HG03558 (cell line): ENCODE results near the gene BMP7.
"Not testable (repeated sequence)": the region's sequence is repeated elsewhere in the genome, so short reads cannot be mapped to it uniquely, and the experiment has no call there.

Experiments
- ATAC-seq: cut with Tn5 transposase; IDR thresholded peaks from one replicate; pipeline ENCODE4 v1.9.1; 2021; ENCODE audit warnings: moderate number of reproducible peaks; ENCODE audit not compliant: unreplicated experiment; ENCODE audit errors: extremely low read depth

BMP7 gene

GRCh38 chr20:57159945-57160610 lies 106.4 kb downstream of the BMP7 start:
- ATAC-seq = no peak

GRCh38 chr20:57159193-57159851 lies 107.1 kb downstream of the BMP7 start:
- no peak for ATAC-seq

- ATAC-seq = no peak
Observed at GRCh38 chr20:57158474-57158873, 108.0 kb downstream of the BMP7 start.

- not testable (repeated sequence) for ATAC-seq
Observed at GRCh38 chr20:57157787-57158186, 108.7 kb downstream of the BMP7 start.

GRCh38 chr20:57157106-57157691 lies 109.2 kb downstream of the BMP7 start:
- ATAC-seq = no peak

- ATAC-seq = no peak
Observed at GRCh38 chr20:57156011-57156729, 110.3 kb downstream of the BMP7 start.

GRCh38 chr20:57155415-57155814 lies 111.0 kb downstream of the BMP7 start:
- no peak for ATAC-seq

- no peak for ATAC-seq
Observed at GRCh38 chr20:57153238-57153905, 113.1 kb downstream of the BMP7 start.

- no peak for ATAC-seq
Observed at GRCh38 chr20:57152557-57152956, 113.9 kb downstream of the BMP7 start.

- no peak for ATAC-seq
Observed at GRCh38 chr20:57150559-57150958, 115.9 kb downstream of the BMP7 start.

GRCh38 chr20:57148263-57148662 lies 118.2 kb downstream of the BMP7 start:
- no peak for ATAC-seq

GRCh38 chr20:57147185-57147584 lies 119.3 kb downstream of the BMP7 start:
- ATAC-seq = no peak

- ATAC-seq = no peak
Observed at GRCh38 chr20:57146155-57146554, 120.3 kb downstream of the BMP7 start.

GRCh38 chr20:57145089-57145631 lies 121.3 kb downstream of the BMP7 start:
- no peak for ATAC-seq

GRCh38 chr20:57143173-57143572 lies 123.3 kb downstream of the BMP7 start:
- no peak for ATAC-seq

- ATAC-seq = no peak
Observed at GRCh38 chr20:57142667-57143066, 123.8 kb downstream of the BMP7 start.

- no peak for ATAC-seq
Observed at GRCh38 chr20:57141492-57141891, 124.9 kb downstream of the BMP7 start.

- no peak for ATAC-seq
Observed at GRCh38 chr20:57140416-57140965, 126.0 kb downstream of the BMP7 start.

GRCh38 chr20:57139342-57140093 lies 126.9 kb downstream of the BMP7 start:
- no peak for ATAC-seq
